ENCODE measurements around the gene SUGCT.

The SUGCT gene

DNA sequence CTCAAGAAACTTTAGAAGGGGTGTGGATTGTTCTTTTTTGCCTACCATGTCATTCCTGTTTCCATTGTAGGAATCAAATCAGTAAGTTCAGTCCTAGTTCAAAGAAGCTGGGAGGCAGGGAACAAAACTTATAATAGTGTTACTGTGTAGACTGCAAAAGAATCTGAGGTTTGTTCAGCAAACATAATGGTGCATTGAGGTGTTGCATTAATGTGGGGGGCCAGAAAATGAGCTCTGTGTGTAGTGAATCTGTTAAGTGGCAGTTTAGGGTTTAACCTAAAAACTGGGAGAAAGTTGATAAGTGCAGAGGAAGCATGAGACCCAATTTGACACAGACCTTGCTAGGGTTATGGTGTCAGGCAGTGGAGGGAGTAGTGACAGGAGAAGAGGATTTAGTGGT is 197.7 kb downstream of the SUGCT start:
- H3K4me1 ChIP-seq (ENCODE audit: low read length): no peaks in the 10 kb centered on the region
- H2AFZ ChIP-seq (ENCODE audit: low read depth, low read length): no peak overlapping the region
- no peaks in the 10 kb centered on the region for H3K9me3 ChIP-seq (ENCODE audit: insufficient read depth, low read length)
- H3K27ac ChIP-seq (ENCODE audit: low read length): no peak overlapping the region
- no peak overlapping the region for H3K4me2 ChIP-seq (ENCODE audit: low read length)
- no peak for TF ChIP-seq EZH2phosphoT487 (IDR thresholded peaks at IDR 0.05; ENCODE audit: low read depth)
- TF ChIP-seq, protein P1, sequence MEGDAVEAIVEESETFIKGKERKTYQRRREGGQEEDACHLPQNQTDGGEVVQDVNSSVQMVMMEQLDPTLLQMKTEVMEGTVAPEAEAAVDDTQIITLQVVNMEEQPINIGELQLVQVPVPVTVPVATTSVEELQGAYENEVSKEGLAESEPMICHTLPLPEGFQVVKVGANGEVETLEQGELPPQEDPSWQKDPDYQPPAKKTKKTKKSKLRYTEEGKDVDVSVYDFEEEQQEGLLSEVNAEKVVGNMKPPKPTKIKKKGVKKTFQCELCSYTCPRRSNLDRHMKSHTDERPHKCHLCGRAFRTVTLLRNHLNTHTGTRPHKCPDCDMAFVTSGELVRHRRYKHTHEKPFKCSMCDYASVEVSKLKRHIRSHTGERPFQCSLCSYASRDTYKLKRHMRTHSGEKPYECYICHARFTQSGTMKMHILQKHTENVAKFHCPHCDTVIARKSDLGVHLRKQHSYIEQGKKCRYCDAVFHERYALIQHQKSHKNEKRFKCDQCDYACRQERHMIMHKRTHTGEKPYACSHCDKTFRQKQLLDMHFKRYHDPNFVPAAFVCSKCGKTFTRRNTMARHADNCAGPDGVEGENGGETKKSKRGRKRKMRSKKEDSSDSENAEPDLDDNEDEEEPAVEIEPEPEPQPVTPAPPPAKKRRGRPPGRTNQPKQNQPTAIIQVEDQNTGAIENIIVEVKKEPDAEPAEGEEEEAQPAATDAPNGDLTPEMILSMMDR (IDR thresholded peaks at IDR 0.05; ENCODE audit: low read depth, low read length): no peak
- H4K20me1 ChIP-seq (ENCODE audit: insufficient read depth, low read length): no peaks in the 10 kb centered on the region
- no peaks in the 10 kb centered on the region for H3K36me3 ChIP-seq (replicated peaks; ENCODE audit: low read depth, low read length)
- H3K9ac ChIP-seq (ENCODE audit: low read length): no peak overlapping the region
- no peak overlapping the region for H3K4me3 ChIP-seq (ENCODE audit: low read length)
- no peaks in the 10 kb centered on the region for H3K27me3 ChIP-seq (ENCODE audit: low read depth, low read length)
- H3K79me2 ChIP-seq (ENCODE audit: low read length): no peaks in the 10 kb centered on the region

DNA sequence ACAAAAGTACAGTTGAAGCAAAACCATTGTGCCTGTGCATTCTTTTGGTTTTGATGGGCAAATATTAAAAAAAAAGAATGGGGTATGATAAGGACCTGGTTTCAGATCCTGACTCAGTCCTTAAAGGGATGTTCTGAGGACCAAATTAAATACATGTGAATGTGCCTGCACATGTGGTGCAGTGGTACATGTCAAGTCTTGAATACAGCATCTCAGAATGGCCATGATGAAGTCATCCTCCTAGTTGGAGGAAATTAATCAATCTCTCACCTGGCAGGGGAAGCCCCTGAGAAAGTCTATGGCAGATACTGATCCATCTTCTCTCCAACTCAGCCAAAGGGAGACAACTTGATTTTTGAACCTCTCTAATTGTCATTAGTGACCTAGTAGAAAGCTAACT is 207.0 kb downstream of the SUGCT start:
- no peak overlapping the region for H2AFZ ChIP-seq (ENCODE audit: low read depth, low read length)
- H3K27me3 ChIP-seq (ENCODE audit: low read depth, low read length): no peaks in the 10 kb centered on the region
- H3K27ac ChIP-seq (ENCODE audit: low read length): no peak overlapping the region
- no peak overlapping the region for H3K4me2 ChIP-seq (ENCODE audit: low read length)
- H3K4me3 ChIP-seq (ENCODE audit: low read length): no peak overlapping the region
- TF ChIP-seq, protein P1 (IDR thresholded peaks at IDR 0.05; ENCODE audit: low read depth, low read length): no peak
- no peak for TF ChIP-seq EZH2phosphoT487 (IDR thresholded peaks at IDR 0.05; ENCODE audit: low read depth)
- H3K36me3 ChIP-seq (replicated peaks; ENCODE audit: low read depth, low read length): no peaks in the 10 kb centered on the region
- H3K79me2 ChIP-seq (ENCODE audit: low read length): no peaks in the 10 kb centered on the region
- H3K4me1 ChIP-seq (ENCODE audit: low read length): no peaks in the 10 kb centered on the region
- no peaks in the 10 kb centered on the region for H4K20me1 ChIP-seq (ENCODE audit: insufficient read depth, low read length)
- no peaks in the 10 kb centered on the region for H3K9me3 ChIP-seq (ENCODE audit: insufficient read depth, low read length)
- H3K9ac ChIP-seq (ENCODE audit: low read length): no peak overlapping the region

DNA sequence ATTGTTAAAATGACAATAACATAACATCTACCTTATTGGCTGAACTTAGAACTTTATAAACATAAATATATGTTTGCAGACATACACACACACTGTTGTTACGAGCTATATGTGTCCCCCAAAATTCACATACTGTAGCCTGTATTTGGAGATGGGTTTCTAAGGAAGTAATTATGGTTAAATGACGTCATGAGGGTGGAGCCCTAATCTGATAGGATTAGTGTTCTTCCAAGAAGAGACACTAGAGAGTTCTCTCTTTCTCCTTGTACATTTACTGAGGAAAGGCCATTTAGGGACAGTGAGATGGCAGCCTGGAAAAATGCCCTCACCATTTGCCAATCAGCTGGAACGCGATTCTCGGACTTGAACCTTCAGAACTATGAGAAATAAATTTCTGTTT is 211.7 kb downstream of the SUGCT start:
- H3K4me3 ChIP-seq (ENCODE audit: low read length): no peak overlapping the region
- H2AFZ ChIP-seq (ENCODE audit: low read depth, low read length): no peak overlapping the region
- H3K27me3 ChIP-seq (ENCODE audit: low read depth, low read length): no peaks in the 10 kb centered on the region
- H3K4me1 ChIP-seq (ENCODE audit: low read length): no peaks in the 10 kb centered on the region
- no peak overlapping the region for H3K27ac ChIP-seq (ENCODE audit: low read length)
- H3K79me2 ChIP-seq (ENCODE audit: low read length): no peaks in the 10 kb centered on the region
- no peak overlapping the region for H3K9ac ChIP-seq (ENCODE audit: low read length)
- no peak for TF ChIP-seq EZH2phosphoT487 (IDR thresholded peaks at IDR 0.05; ENCODE audit: low read depth)
- TF ChIP-seq, protein P1 (IDR thresholded peaks at IDR 0.05; ENCODE audit: low read depth, low read length): no peak
- no peaks in the 10 kb centered on the region for H3K9me3 ChIP-seq (ENCODE audit: insufficient read depth, low read length)
- no peaks in the 10 kb centered on the region for H4K20me1 ChIP-seq (ENCODE audit: insufficient read depth, low read length)
- no peaks in the 10 kb centered on the region for H3K36me3 ChIP-seq (replicated peaks; ENCODE audit: low read depth, low read length)
- H3K4me2 ChIP-seq (ENCODE audit: low read length): no peak overlapping the region

DNA sequence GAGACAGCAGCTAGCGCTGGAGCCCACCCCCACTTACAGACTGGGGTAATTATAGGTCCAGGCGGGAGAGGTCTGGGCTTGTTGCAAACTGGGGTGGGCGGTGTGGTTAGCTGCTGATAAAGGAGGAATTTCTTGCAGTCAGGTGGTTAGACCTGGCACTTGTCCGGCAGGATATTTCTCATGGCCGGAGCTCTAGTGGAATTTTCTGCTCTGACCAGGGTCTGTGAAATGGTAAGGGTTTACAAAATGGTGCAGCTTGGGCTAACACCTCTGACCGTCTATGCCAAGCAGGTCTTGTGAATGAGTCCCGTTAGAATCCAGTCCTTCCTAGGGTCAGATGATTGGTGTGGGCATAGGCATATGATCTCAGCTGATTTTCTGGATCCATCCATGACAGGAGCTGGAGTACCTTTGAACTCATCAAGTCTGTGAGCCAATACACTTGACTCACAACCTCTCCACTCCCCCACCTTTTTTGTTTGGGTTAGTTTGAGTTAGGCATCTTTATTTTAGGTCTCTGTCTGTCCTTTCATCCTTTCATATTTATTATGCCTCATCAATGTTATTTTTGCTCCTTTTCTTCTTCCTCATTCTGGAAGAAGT is 213.4 kb downstream of the SUGCT start:
- H2AFZ ChIP-seq (ENCODE audit: low read depth, low read length): no peak overlapping the region
- H3K27ac ChIP-seq (ENCODE audit: low read length): no peak overlapping the region
- no peaks in the 10 kb centered on the region for H3K9me3 ChIP-seq (ENCODE audit: insufficient read depth, low read length)
- H3K79me2 ChIP-seq (ENCODE audit: low read length): no peaks in the 10 kb centered on the region
- H3K9ac ChIP-seq (ENCODE audit: low read length): no peak overlapping the region
- no peak overlapping the region for H3K4me3 ChIP-seq (ENCODE audit: low read length)
- H4K20me1 ChIP-seq (ENCODE audit: insufficient read depth, low read length): no peaks in the 10 kb centered on the region
- TF ChIP-seq EZH2phosphoT487 (IDR thresholded peaks at IDR 0.05; ENCODE audit: low read depth): no peak
- TF ChIP-seq, protein P1 (IDR thresholded peaks at IDR 0.05; ENCODE audit: low read depth, low read length): no peak
- no peaks in the 10 kb centered on the region for H3K36me3 ChIP-seq (replicated peaks; ENCODE audit: low read depth, low read length)
- H3K27me3 ChIP-seq (ENCODE audit: low read depth, low read length): no peaks in the 10 kb centered on the region
- no peak overlapping the region for H3K4me2 ChIP-seq (ENCODE audit: low read length)
- H3K4me1 ChIP-seq (ENCODE audit: low read length): no peaks in the 10 kb centered on the region
